Memory B cell (primary cell): ENCODE measurements around the gene SYNE2.

ENCODE experiments used
- ATAC-seq: fragments of 150-1000 bp; cut with Tn5 transposase; 2 replicates; pipeline ENCODE4 v1.10.0; 2021; ENCODE audit warnings: low read depth, mild to moderate bottlenecking, moderate library complexity
- DNase-seq, 2 donors: peaks; one replicate each; pipeline ENCODE4 v3.0.0; 2022; ENCODE audit warnings: low spot score in 2 of 2
- H3K27ac Mint-ChIP-seq: one replicate; pipeline ENCODE4 v1.8.0; 2022; ENCODE audit warnings: mild to moderate bottlenecking, moderate library complexity, mixed read lengths
- H3K27me3 Mint-ChIP-seq: one replicate; pipeline ENCODE4 v1.8.0; 2022; ENCODE audit warnings: mixed read lengths
- H3K36me3 Mint-ChIP-seq: one replicate; pipeline ENCODE4 v1.8.0; 2022; ENCODE audit warnings: mild to moderate bottlenecking, mixed read lengths
- H3K4me1 Mint-ChIP-seq: one replicate; pipeline ENCODE4 v1.8.0; 2022; ENCODE audit warnings: mixed read lengths
- H3K4me3 Mint-ChIP-seq: one replicate; pipeline ENCODE4 v1.8.0; 2022; ENCODE audit warnings: mild to moderate bottlenecking, moderate library complexity, mixed read lengths
- H3K9me3 Mint-ChIP-seq: one replicate; pipeline ENCODE4 v1.8.0; 2022; ENCODE audit warnings: mixed read lengths

Gene SYNE2

DNA sequence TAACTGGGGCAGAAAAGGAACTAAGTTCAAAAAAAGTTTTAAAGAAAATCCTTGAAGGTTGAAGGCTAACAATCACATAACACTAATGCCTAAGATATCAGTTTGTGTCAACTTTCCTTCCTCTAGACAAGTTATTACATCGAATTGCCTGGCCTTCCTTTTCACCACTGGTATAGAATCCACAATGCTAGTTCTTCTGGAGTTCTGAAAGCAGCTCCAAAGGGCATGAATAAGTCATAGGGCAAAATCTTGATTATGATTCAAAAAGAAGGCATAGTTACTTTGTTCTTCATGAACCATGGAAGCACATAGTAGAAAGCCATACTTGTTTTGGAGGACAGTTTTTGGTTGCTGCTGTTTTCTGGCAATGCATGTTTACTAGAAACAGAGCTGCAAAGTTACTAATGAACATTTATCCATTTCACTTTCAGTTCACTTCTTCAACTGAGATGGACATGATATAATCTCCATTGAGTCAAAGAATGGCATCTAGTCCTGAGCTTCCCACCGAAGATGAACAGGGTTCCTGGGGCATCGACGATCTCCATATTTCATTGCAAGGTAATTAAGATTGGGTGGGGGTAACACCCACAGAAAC is 56.0 kb downstream of the SYNE2 start:
- H3K9me3 Mint-ChIP-seq = no peaks in the 10 kb centered on the region
- no peak for DNase-seq
- no peak for ATAC-seq
- peaks cover 9% of the 10 kb centered on the region for H3K36me3 Mint-ChIP-seq
- peaks cover 9% of the 10 kb centered on the region for H3K4me1 Mint-ChIP-seq
- no peak overlapping the region for H3K27ac Mint-ChIP-seq
- H3K4me3 Mint-ChIP-seq = peak overlapping the region; percentile 49
- H3K27me3 Mint-ChIP-seq = no peaks in the 10 kb centered on the region

DNA sequence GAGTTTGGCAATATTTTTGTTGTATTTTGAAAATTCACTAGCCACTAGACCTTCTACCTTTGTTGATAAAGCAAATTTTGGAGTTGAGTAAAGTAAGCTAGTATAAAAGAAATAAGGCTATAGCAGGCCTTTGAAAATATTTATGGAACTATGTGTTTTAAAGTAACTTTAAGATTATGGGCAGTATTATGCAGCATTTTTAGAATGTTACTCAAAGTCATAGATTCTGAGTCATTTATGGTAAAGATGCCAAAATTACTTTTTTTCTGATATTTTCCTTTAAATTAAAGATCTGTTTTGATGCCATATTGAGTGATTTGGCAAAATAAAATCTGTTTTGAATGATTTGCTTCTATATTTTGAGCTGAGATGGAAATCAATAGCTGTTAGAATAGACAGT is 57.2 kb downstream of the SYNE2 start:
- no peak for DNase-seq

GRCh38 chr14:63910583-63911363 is 58.0 kb downstream of the SYNE2 start:
- ATAC-seq = no peak
- H3K36me3 Mint-ChIP-seq = peaks cover 9% of the 10 kb centered on the region
- peak overlapping the region; percentile 15 for H3K27ac Mint-ChIP-seq
- no peak for DNase-seq
- H3K27me3 Mint-ChIP-seq = no peaks in the 10 kb centered on the region
- H3K4me1 Mint-ChIP-seq = peaks cover 9% of the 10 kb centered on the region
- no peak overlapping the region for H3K4me3 Mint-ChIP-seq
- H3K9me3 Mint-ChIP-seq = no peaks in the 10 kb centered on the region

More for the DNA sequence above, 57.2 kb downstream of the SYNE2 start:
- Mint-ChIP-seq H3K27me3 (no peaks in the 10 kb centered on the region), H3K4me1 (peaks cover 9% of the 10 kb centered on the region), H3K36me3 (peaks cover 9% of the 10 kb centered on the region), H3K4me3 (no peak overlapping the region), H3K27ac (no peak overlapping the region), H3K9me3 (no peaks in the 10 kb centered on the region)
- no peak for ATAC-seq

GRCh38 chr14:63911404-63911803 is 58.6 kb downstream of the SYNE2 start:
- H3K27ac Mint-ChIP-seq = peak overlapping the region; percentile 15
- ATAC-seq = no peak
- no peaks in the 10 kb centered on the region for H3K27me3 Mint-ChIP-seq
- no peak overlapping the region for H3K4me3 Mint-ChIP-seq
- no peak for DNase-seq
- peaks cover 9% of the 10 kb centered on the region for H3K36me3 Mint-ChIP-seq
- no peaks in the 10 kb centered on the region for H3K9me3 Mint-ChIP-seq
- H3K4me1 Mint-ChIP-seq = peaks cover 9% of the 10 kb centered on the region

DNA sequence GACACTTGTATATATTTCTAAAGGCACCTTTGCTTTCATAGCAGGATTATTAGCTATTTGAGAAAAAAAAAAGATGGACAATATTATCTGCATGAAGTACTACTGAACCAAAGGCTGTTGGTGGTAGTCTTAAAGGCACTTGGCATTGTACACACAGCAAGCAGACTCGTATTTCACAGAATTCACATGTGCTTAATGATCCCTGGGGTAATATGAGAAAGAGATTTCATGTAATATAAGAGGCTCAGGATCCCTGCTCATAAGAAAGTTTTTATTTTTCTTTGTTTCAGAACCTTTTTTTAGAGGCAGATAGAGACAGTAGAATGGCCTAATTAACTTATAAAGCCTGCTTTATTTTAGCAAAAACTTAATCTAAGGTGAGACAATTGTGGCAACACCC is 59.5 kb downstream of the SYNE2 start:
- ATAC-seq = no peak
- Mint-ChIP-seq H3K4me1 (peaks cover 9% of the 10 kb centered on the region), H3K36me3 (peaks cover 9% of the 10 kb centered on the region), H3K27ac (no peak overlapping the region), H3K27me3 (no peaks in the 10 kb centered on the region), H3K9me3 (no peaks in the 10 kb centered on the region), H3K4me3 (no peak overlapping the region)
- no peak for DNase-seq

DNA sequence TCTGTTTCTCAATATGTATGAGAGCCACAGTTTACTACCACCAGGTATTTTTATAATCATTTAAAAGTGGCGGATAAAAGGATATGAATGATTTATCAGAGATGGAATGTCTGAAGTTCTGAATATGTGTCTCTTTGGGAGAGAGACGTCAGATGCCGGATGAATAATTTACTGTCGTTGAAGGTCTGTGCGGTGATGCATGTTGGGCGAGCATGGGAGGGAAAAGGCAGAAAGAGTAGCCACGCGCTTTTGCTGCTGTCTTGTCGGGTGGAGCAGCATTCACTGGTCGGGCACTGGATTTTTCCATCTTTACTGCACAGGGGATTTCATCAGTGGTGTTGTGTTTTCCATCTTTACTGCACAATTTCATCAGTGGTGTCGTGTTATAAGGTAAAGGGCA is 65.6 kb downstream of the SYNE2 start:
- H3K4me3 Mint-ChIP-seq = no peak overlapping the region
- DNase-seq (no peak), ATAC-seq (no peak)
- H3K36me3 Mint-ChIP-seq = no peaks in the 10 kb centered on the region
- H3K27ac Mint-ChIP-seq = no peak overlapping the region
- no peaks in the 10 kb centered on the region for H3K4me1 Mint-ChIP-seq
- H3K27me3 Mint-ChIP-seq = no peaks in the 10 kb centered on the region
- no peaks in the 10 kb centered on the region for H3K9me3 Mint-ChIP-seq

DNA sequence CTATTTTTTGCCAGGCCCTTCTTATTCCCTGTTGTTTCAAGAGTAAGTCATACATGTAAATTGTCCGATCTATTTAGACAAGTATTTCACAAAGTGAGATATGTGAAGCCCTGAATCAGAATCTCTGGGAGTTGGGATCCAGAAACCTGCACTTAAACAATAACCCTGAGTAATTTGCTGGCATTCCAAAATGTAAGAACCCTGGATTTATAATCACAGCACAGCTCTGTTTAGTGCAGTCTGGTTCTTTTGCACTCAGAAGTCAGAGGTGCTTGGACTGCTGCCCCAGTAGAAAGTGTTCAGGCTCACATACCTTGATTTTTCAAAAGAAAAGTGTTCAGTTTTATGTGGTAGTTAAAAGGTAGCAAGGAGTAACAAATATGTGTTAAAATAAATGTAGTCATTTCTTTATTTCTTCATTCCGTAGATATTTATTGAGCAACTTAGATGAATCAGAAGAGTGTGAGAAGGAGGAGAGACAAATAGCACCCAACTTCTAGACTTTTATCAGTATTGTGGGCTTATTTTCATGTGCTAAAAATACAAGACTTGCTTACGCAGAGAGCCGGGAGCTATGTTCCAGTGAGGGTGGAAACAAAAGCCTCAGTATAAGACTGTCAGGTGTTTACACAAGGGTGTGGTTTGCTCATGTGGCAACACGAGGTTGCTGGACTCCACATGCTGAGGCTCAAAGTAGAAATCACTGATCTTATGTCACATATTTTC is 70.1 kb downstream of the SYNE2 start:
- no peaks in the 10 kb centered on the region for H3K27me3 Mint-ChIP-seq
- ATAC-seq = no peak
- no peak overlapping the region for H3K27ac Mint-ChIP-seq
- peaks cover 4% of the 10 kb centered on the region for H3K9me3 Mint-ChIP-seq
- DNase-seq = no peak
- H3K4me1 Mint-ChIP-seq = no peaks in the 10 kb centered on the region
- H3K36me3 Mint-ChIP-seq = peaks cover 9% of the 10 kb centered on the region
- H3K4me3 Mint-ChIP-seq = no peak overlapping the region

DNA sequence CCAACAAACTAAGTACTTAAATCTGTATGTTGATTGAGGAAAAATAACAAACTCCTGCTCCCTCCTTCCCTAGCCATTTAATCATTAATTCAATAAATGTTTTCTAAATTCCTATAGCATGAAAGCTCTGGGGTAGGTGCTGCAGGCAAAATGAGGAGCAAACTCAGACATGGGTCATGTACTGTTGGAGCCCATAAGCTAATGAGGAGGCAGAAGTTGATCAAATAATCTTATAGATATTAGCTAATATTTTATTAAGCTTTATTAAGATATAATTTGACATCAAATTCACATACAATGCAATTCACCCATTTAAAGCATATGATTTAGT is 70.6 kb downstream of the SYNE2 start:
- DNase-seq = no peak
- peaks cover 9% of the 10 kb centered on the region for H3K36me3 Mint-ChIP-seq
- no peak overlapping the region for H3K27ac Mint-ChIP-seq
- no peaks in the 10 kb centered on the region for H3K27me3 Mint-ChIP-seq
- ATAC-seq = no peak
- H3K4me1 Mint-ChIP-seq = no peaks in the 10 kb centered on the region
- no peak overlapping the region for H3K4me3 Mint-ChIP-seq
- peaks cover 4% of the 10 kb centered on the region for H3K9me3 Mint-ChIP-seq

GRCh38 chr14:63924375-63924774 is 71.6 kb downstream of the SYNE2 start:
- H3K4me1 Mint-ChIP-seq = no peaks in the 10 kb centered on the region
- no peaks in the 10 kb centered on the region for H3K27me3 Mint-ChIP-seq
- DNase-seq (no peak), ATAC-seq (no peak)
- no peak overlapping the region for H3K27ac Mint-ChIP-seq
- H3K4me3 Mint-ChIP-seq = no peak overlapping the region
- H3K36me3 Mint-ChIP-seq = peaks cover 9% of the 10 kb centered on the region
- H3K9me3 Mint-ChIP-seq = peaks cover 4% of the 10 kb centered on the region

DNA sequence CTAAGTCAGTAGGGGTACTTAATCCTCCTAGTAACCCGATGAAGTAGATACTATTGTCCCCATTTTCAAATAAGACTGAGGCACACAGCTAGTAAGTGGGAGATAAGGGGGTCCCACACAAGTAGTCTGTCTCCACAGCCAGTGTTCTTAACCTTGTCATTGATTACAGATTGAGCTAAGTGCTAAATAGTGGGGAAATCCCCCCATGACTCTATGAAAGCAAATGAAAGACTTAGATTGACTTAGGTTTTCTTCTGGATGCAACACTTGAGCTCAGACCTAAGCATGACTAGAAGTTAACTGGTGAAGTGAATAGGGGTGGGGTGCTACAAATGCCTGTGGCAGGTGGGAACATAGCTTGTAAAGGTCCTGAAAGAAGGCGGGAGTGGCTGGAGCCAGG is 73.8 kb downstream of the SYNE2 start:
- no peak for ATAC-seq
- H3K27me3 Mint-ChIP-seq = no peaks in the 10 kb centered on the region
- H3K9me3 Mint-ChIP-seq = peaks cover 4% of the 10 kb centered on the region
- H3K4me1 Mint-ChIP-seq = no peaks in the 10 kb centered on the region
- DNase-seq = no peak
- H3K27ac Mint-ChIP-seq = no peak overlapping the region
- peaks cover 12% of the 10 kb centered on the region for H3K36me3 Mint-ChIP-seq
- H3K4me3 Mint-ChIP-seq = no peak overlapping the region

GRCh38 chr14:63928744-63929174 is 76.0 kb downstream of the SYNE2 start:
- DNase-seq = no peak
- peaks cover 4% of the 10 kb centered on the region for H3K4me1 Mint-ChIP-seq
- peaks cover 4% of the 10 kb centered on the region for H3K9me3 Mint-ChIP-seq
- H3K27me3 Mint-ChIP-seq = no peaks in the 10 kb centered on the region
- ATAC-seq = no peak
- H3K4me3 Mint-ChIP-seq = no peak overlapping the region
- H3K36me3 Mint-ChIP-seq = peaks cover 12% of the 10 kb centered on the region
- H3K27ac Mint-ChIP-seq = no peak overlapping the region

GRCh38 chr14:63933110-63933509 is 80.3 kb downstream of the SYNE2 start:
- ATAC-seq (no peak), DNase-seq (no peak)
- Mint-ChIP-seq H3K36me3 (peaks cover 3% of the 10 kb centered on the region), H3K27me3 (no peaks in the 10 kb centered on the region), H3K4me1 (peaks cover 4% of the 10 kb centered on the region), H3K27ac (no peak overlapping the region), H3K9me3 (no peaks in the 10 kb centered on the region), H3K4me3 (peak overlapping the region; percentile 2)

GRCh38 chr14:63933711-63934110 is 80.9 kb downstream of the SYNE2 start:
- peaks cover 4% of the 10 kb centered on the region for H3K4me1 Mint-ChIP-seq
- H3K36me3 Mint-ChIP-seq = peaks cover 3% of the 10 kb centered on the region
- H3K27ac Mint-ChIP-seq = no peak overlapping the region
- no peaks in the 10 kb centered on the region for H3K27me3 Mint-ChIP-seq
- no peak for DNase-seq
- no peak overlapping the region for H3K4me3 Mint-ChIP-seq
- no peaks in the 10 kb centered on the region for H3K9me3 Mint-ChIP-seq
- ATAC-seq = no peak

DNA sequence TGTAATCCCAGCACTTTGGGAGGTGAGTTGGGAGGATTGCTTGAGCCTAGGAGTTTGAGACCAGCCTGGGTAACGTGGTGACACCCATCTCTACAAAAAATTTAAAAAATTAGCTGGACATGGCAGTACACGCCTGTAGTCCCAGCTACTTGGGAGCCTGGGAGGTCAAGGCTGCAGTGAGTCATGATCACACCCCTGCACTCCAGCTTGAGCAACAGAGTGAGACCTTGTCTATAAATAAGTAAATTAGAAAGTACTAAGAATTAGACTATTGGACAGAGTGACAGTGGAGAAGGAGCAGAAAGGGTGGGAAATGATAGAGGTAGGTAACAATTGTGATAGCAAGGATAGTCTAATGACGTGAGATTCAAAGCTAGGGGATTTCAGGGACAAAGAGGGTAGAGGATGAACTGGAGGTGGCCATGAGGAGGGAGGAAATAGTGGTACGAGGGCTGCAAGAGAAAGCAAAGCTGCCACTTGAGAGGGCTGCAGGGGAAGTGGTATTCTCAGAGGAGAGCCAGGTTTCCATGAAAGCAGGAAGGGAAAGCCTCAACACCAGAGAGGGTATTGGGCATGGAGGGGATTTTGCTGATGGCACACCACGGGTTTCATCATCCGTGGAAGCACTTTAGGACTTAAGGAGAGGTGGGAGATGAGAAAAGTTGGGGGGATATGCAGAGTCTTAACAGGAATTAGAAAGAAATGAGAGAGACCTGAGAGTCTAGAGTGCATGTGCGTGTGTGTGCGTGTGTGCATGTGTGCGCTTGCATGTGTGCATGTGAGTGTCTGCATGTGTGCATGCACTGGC is 85.6 kb downstream of the SYNE2 start:
- no peaks in the 10 kb centered on the region for H3K4me1 Mint-ChIP-seq
- H3K27me3 Mint-ChIP-seq = no peaks in the 10 kb centered on the region
- H3K4me3 Mint-ChIP-seq = no peak overlapping the region
- no peaks in the 10 kb centered on the region for H3K9me3 Mint-ChIP-seq
- no peak for ATAC-seq
- no peak for DNase-seq
- H3K36me3 Mint-ChIP-seq = peaks cover 1% of the 10 kb centered on the region
- H3K27ac Mint-ChIP-seq = no peak overlapping the region
